ENCODE measurements around the gene AGRP.
"Not testable (repeated sequence)": the region's sequence is repeated elsewhere in the genome, so short reads cannot be mapped to it uniquely, and the experiment has no call there.

Gene AGRP

GRCh38 chr16:67504031-67505021 is 21.0 kb upstream of the AGRP start:
- peak; percentile 67 for DNase-seq (ENCODE audit: low spot score)

- no peak for DNase-seq (ENCODE audit: low spot score)
Observed at GRCh38 chr16:67499106-67499505, 15.8 kb upstream of the AGRP start.

GRCh38 chr16:67490335-67491096 is 7.2 kb upstream of the AGRP start:
- no peak for DNase-seq (ENCODE audit: low spot score)

- DNase-seq (ENCODE audit: low spot score): no peak
Observed at GRCh38 chr16:67489401-67490083, 6.2 kb upstream of the AGRP start.

GRCh38 chr16:67487561-67487960 is 4.2 kb upstream of the AGRP start:
- not testable (repeated sequence) for DNase-seq (ENCODE audit: low spot score)

- no peak for DNase-seq (ENCODE audit: low spot score)
Observed at GRCh38 chr16:67486805-67487204, 3.5 kb upstream of the AGRP start.

GRCh38 chr16:67483731-67484525 is 581 bp upstream of the AGRP start:
- no peak for DNase-seq (ENCODE audit: low spot score)

- DNase-seq (ENCODE audit: low spot score): no peak
Observed at GRCh38 chr16:67482233-67482924, 968 bp downstream of the AGRP start.

GRCh38 chr16:67481561-67482232 is 1.6 kb downstream of the AGRP start:
- peak; percentile 65 for DNase-seq (ENCODE audit: low spot score)

GRCh38 chr16:67480833-67481560 is 2.4 kb downstream of the AGRP start, which contains the start of gene ATP6V0D1:
Gene ATP6V0D1 (minus strand): TSS chr16:67481157. CDS start chr16:67481086, 71 bp downstream.
- DNase-seq (ENCODE audit: low spot score): peak; percentile 99

GRCh38 chr16:67477960-67478554 is 5.3 kb downstream of the AGRP start:
- DNase-seq (ENCODE audit: low spot score): no peak

GRCh38 chr16:67474551-67475455 is 8.5 kb downstream of the AGRP start:
- no peak for DNase-seq (ENCODE audit: low spot score)

GRCh38 chr16:67471758-67472384 is 11.5 kb downstream of the AGRP start:
- no peak for DNase-seq (ENCODE audit: low spot score)

- no peak for DNase-seq (ENCODE audit: low spot score)
Observed at GRCh38 chr16:67470359-67470758, 13.0 kb downstream of the AGRP start.

- DNase-seq (ENCODE audit: low spot score): no peak
Observed at GRCh38 chr16:67468731-67469130, 14.6 kb downstream of the AGRP start.

- no peak for DNase-seq (ENCODE audit: low spot score)
Observed at GRCh38 chr16:67466581-67466980, 16.8 kb downstream of the AGRP start.

- no peak for DNase-seq (ENCODE audit: low spot score)
Observed at GRCh38 chr16:67464565-67464964, 18.8 kb downstream of the AGRP start.

- no peak for DNase-seq (ENCODE audit: low spot score)
Observed at GRCh38 chr16:67463691-67464090, 19.7 kb downstream of the AGRP start.
